ENCODE results near the gene LRRFIP2. TPM values are rescaled to one million over a fixed set of nuclear protein-coding genes. Genes with fewer than 3 reads are reported as not detected.

The LRRFIP2 gene
- total and polyA plus RNA-seq, 2 of the 8 experiments (the other 6 are each of a cell fraction or from before 2014, with no cell fraction given): 8.8 to 25.6 TPM

GRCh38 chr3:37029516-37030163 lies 144.7 kb downstream of the LRRFIP2 start (continued):
- TF ChIP-seq CHD7 (IDR thresholded peaks at IDR 0.05; ENCODE audit: insufficient replicate concordance, low read length): no peak
- TF ChIP-seq SAP30 (IDR thresholded peaks at IDR 0.05; ENCODE audit: insufficient read depth, insufficient replicate concordance, low read length): no peak
- no peak for TF ChIP-seq CREB1 (IDR thresholded peaks at IDR 0.05)
